ENCODE measurements around the gene RNASE11.
"Not testable (repeated sequence)": the region's sequence is repeated elsewhere in the genome, so short reads cannot be mapped to it uniquely, and the experiment has no call there.

Gene RNASE11

DNA sequence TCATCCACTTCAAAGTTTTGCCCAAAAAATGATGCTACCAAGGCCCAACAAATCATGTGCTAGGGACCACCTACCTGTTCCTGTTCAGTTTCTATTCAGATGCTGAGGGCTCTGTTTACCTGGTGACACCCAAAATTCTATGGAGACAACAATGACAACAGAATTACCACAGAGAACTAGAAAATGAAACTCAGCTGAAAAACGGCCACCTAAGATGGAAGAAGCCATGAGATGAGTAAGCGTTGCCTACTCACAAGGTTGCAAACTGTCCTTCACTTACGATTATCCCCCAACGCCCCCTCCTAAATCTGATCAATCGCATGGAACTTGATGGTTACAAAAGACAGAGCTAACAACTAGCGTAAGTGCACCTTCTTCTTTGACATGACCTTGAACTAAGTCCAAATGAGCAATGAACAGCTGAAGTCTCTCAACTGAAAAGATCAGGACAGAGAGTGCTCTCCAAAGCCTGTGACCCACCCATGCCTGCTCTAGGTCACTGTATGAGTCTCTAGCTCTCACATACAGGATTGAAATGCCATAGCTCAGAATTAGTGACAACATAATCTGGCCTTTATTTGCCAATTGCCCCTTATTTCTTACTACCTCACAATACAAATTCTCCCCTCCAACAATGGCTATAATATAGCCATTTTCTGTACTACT is at the start of gene RNASE11:
Gene RNASE11, minus strand, starts transcription at position 513 of the 666 bp plus-strand sequence.
- no peak for DNase-seq (ENCODE audit: low read depth, low spot score)

DNA sequence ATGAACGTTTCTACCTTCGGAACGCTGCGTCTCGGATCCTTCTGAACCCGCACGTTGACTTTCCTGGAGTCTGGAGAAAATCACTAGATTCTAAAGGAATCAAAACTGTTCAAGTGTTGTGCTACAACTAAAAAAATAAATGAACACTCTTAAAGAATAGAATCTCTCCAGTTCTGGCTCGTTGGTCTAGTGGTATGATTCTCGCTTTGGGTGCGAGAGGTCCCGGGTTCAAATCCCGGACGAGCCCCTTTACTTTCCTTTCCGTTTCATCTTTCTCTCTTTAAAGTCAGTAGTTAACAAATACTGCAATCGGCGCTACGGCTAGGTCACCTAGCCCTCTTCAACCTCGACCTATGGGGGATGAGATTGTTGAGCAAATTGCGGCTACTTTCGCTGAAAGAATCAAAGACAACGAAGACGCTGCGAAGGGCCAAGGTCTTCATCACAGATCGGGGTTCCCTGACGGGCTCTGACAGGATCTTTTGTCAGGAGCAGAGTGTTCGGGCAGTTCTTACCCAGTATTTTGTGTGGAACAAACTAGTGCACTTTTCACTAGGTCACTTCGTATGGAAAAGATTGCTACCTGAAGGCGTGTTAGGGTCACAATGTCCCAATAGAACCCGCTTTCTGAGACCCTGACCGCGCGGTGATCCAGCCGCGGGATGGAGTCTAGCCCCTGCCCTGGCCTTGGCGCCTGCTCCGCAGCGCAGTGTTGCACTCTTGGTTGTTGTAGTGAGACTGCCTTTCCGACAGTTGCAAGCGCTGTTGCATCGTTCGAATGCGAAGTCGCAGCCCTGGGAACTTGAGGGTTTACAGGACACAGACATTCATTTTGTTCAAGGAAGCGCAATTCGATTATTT is 45.3 kb upstream of the RNASE11 start:
- no peak for DNase-seq (ENCODE audit: low read depth, low spot score)
- H3K27ac ChIP-seq = no peak overlapping the region

More for the DNA sequence above, at the start of gene RNASE11:
- no peak within 1 kb of the TSS for H3K27ac ChIP-seq

DNA sequence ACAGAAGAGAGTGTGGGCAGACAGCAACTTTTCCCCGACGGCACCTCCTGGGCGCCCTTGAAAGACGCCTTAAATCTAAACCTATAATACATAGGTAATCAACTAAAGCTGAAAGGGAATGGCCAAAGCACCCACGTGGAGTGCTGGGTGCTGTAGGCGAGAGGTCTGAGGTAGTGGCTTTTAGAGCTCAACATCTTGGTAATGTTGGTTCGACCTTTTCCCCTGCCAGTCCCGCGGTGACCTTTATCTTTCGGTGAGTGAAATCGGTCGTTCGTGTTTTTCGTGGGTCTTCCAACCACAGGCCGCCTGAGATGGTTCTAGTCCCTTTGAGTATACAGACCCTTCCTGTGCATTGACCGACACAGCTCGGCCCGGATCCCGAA is 44.6 kb upstream of the RNASE11 start:
- no peak for DNase-seq (ENCODE audit: low read depth, low spot score)
- no peak overlapping the region for H3K27ac ChIP-seq

DNA sequence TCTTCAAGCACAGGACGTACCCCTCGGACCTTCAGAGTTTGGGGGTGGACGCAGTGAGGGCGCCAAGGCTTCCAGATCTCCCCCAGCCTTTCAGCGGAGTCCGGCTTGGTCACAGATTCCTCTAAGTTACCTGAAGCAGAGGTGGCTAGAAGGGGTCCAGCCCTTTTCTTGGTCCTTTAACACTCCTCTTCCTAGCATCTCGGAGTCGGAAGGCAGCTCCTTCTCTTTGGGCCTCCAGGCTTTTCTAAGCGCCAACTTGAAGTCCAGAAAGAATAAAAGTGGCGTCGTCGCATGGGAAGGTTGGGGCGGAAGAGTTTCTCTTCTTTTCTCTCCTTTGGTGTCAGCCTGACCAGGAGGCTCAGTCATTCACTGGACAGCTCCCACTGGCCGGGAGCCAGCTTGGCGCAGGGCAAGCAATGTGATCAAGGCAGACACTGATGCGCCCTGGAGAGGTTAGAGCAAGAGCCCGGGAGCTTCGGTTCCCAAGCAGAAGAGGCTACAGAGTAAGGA is 44.1 kb upstream of the RNASE11 start:
- DNase-seq (ENCODE audit: low read depth, low spot score) = no peak

DNA sequence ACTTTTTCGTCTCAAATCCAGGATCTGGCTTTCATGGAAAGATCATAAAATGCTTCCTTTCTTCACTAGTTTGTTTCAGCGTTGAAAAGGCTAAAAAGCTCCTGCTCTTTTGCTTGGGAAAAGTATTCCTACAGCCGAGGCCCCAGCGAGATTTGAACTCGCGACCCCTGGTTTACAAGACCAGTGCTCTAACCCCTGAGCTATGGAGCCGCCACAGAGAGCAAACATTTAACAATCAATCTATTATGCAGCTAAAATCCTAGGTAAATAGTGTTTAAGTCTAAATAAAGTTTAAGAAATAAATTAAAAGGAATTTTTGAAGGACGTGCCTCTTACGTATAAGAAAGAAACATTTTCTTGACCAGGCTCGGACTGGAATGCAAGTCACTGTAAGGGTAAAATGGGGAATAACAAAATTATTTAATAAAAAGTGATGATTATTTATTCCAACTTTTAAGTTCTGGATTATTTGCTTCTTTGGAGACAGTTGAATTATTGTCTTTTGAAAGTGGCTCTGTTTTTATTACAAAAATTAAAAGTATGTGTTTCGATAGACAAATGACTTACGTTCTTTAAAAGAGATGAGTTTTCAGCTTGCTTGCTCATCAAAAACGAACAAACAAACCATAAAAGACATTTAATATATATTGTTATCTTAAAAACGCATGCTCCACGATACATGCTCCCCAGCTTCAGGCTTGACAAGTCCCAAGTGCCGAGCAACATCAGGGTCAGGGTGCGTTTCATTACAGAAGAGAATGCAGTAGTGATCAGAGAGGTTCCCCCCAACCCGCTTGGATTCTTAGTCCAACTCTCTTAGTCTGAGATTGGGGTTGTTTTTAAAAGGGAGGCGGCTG is 43.5 kb upstream of the RNASE11 start:
- H3K27ac ChIP-seq = peak overlapping the region; percentile 20
- DNase-seq (ENCODE audit: low read depth, low spot score) = no peak

More for the DNA sequence above, 44.1 kb upstream of the RNASE11 start:
- no peak overlapping the region for H3K27ac ChIP-seq

DNA sequence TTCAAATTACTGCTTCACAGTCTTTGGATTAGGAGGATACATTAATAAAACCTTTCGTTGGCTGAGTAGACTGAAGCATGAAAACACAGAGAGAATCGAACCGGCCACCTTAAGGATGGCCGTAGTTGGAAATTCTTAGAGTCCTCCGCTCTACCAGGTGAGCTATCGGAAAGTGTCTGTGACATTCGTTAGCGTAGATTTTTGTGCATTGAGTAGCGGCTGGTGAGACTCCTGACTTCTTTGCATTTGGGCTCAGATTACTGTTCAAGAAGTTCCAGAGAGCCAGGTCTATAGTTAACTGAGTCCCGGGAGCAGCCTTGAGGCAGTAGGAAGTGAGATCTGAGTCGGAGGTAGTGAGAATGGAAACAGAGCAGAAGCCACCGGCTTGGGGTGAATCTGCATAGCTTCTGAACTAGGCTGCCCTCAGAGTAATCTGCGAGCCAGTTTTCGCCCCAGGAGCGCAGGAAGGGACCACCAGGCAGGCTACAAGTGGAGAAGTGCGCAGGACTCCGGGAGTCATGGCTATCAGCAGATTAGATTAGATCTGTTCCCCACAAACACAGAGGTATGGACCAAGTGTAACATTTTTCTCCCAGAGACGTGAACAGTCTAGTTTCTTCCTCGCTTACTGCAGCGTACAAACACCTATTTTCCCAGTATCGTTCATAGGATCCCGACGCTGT is 42.7 kb upstream of the RNASE11 start:
- DNase-seq (ENCODE audit: low read depth, low spot score) = no peak
- peak overlapping the region; percentile 20 for H3K27ac ChIP-seq

DNA sequence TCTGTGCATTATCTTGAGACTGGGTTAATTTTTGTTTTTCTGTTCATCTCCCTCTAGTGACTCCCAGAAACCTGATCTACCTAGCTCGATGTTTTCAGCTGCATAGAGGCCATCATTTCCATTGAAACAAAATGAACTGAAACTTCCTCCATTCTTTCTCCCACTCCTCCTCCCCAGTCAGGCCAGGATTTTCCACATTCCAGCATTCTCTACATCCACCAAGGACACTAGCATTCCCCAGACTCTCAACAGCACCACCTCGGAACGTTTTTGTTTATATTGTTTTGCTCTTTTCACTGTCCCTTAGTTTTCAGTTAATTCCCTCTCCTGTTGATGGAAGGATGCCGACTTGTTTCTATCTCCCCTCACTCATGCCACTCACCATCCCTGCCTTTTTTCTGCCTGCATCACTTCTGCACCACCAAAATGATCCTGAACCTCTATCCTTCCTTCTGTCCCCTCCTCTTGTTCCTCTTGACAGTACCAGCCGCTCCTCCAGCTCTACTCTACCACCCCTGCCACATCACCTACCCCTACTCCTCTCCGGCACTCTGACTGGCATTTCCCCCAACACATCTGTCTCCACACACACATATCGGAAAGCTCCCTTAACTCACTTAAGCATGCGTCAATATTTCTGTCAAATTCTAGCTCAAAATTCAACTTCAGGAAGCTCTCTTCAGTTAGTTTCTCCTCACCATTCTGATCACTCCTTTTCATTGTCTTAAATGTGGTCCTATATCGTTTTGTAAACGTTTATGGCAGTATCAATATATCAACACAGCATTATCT is 40.5 kb upstream of the RNASE11 start:
- peak overlapping the region; percentile 26 for H3K27ac ChIP-seq
- DNase-seq (ENCODE audit: low read depth, low spot score) = no peak

DNA sequence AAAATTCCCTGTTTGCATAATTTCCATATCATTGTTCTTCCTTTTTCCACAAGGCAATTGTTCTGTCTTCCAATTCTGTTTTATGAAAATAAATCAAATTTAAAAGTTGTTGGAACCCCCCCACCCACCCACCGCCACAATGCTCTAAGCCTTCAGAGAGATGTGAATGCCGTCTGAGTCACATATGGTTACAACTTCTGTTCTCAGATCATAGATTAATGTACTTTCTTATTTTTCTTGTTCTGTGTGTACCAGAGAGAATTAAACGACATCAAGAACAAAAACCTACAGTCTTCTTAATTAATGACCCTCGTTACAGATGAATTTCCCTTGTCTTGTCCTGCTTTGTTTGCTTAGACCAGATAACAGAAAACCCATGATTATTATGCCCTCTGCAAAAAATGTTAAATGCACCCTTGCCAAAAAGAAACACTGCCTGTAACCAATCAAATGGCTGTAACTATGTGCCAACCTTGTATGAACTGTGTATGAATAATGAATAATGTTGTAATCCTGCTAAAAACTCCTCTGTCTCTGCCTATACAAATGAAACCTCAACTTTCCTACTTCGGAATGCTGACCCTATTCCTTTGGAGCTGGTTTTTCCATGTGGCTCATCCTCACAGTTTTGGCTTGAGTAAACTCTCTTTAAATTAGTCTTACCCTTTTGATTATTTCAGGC is 39.7 kb upstream of the RNASE11 start:
- no peak for DNase-seq (ENCODE audit: low read depth, low spot score)
- peak overlapping the region; percentile 26 for H3K27ac ChIP-seq

DNA sequence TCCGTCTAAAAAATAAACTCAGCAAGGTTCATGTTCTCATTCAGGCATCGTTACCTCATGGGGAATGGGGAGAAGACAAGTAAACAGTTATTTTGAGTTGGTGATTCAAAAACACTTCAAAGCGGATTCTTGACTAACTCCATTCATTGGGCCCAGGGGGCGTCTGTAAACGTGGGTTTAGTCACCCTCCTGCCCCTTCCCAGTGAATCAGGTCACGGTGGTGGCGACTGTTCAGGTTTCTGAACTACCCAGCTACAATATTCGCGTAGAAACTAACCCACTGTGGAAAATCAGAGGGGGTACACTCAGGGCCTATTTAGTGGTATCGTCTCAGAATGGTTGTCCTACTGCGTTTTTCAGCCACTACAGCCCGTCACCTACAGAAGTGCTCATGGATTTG is 38.5 kb upstream of the RNASE11 start:
- DNase-seq (ENCODE audit: low read depth, low spot score) = no peak

DNA sequence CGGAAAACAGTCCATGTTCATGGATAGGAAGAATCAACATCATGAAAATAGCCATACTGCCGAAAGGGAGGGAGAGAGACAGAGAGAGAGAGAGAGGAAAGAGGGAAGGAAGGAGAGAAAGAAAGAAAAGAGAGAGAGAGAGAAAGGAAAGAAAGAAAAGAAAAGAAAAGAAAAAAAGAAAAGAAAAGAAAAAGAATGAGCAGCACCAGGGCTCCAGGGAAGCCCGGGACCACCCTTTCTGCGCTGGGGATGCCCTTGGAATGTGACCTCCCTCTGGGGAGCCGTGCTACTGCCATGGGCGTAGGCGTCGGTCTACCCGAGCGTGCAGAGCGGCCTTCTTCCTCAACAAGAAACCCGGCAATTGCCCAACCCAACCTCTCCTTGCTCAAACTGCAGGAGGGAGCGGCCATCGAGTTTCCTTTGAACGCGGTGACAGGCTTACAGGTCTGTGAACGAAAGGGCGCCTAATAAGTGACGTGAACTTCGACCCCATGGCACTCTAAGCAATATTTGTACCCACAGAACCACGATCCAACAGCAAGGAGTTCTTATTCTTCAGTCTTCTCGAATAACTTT is 36.8 kb upstream of the RNASE11 start:
- DNase-seq (ENCODE audit: low read depth, low spot score) = peak; percentile 48
- H3K27ac ChIP-seq = peak overlapping the region; percentile 39

More for the DNA sequence above, 38.5 kb upstream of the RNASE11 start:
- no peak overlapping the region for H3K27ac ChIP-seq

DNA sequence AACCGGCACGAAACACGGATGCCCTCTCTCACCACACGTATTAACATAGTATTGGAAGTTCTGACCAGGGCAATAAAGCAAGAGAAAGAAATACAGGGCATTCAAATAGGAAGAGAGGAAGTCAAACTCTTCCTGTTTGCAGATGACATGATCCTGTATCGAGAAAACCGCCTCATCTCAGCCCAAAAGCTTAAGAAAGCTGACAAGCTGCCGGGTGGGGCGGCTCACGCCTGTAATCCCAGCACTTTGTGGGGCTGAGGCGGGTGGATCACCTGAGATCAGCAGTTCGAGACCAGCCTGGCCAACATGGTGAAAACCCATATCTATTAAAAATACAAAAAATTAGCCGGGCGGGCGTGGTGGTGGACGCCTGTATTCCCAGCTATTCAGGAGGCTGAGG is 36.0 kb upstream of the RNASE11 start:
- no peak for DNase-seq (ENCODE audit: low read depth, low spot score)
- no peak overlapping the region for H3K27ac ChIP-seq

DNA sequence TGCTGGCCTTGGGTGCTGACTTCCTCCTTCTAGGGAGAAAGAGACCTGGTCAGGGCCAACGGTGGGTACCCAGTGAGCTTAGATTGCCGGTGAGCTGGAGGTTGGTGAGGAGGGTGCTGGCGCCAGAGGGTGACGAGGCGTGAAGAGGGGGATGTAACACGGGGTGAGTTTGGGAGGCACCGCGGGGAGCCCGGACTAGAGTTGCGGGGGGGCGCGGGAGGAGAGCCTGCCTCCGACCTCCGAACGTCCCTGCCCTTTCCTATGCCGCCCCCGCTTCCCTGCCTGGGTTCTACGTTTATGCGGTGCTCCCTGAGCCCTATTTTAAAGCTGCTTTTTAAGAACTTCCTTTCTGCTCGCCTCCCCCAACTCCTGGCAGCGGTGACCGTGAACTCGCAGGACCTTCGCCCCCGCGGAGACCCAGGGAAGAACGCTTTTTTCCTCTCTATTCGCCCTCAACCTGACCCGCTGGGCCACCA is 35.1 kb upstream of the RNASE11 start:
- DNase-seq (ENCODE audit: low read depth, low spot score) = no peak
- H3K27ac ChIP-seq = no peak overlapping the region

DNA sequence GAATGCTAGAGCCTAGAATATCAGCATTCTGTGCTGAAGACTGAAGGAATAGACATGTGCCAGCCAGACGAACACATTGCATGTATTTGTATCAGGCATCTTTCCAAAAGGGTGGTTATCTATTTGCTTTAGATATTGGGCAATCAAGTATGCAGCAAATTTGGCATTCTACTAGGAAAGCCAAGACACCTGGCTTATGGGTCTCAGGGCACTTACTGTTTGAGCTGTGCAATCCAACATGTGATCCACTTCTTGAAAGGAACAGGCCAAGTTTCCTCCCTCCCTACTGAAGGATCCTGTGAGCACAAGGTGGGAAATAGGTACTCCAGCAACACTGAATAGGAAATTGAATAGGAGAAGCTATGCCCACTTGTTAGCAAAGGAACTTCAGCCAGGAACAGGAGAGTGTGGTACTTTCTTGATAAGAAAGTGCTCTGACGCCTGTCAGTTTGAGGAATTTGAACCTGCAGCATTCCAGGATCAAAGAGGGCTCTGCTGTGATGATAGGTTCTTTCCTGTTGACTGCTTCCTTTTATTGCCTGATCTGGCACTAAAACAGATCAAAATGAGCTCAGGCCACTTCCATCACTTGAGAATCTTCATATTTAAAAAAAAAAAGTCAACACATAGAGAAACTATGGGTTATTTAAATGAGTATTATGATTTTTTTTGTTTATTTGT is 33.1 kb upstream of the RNASE11 start:
- DNase-seq (ENCODE audit: low read depth, low spot score) = no peak
- H3K27ac ChIP-seq = no peak overlapping the region

DNA sequence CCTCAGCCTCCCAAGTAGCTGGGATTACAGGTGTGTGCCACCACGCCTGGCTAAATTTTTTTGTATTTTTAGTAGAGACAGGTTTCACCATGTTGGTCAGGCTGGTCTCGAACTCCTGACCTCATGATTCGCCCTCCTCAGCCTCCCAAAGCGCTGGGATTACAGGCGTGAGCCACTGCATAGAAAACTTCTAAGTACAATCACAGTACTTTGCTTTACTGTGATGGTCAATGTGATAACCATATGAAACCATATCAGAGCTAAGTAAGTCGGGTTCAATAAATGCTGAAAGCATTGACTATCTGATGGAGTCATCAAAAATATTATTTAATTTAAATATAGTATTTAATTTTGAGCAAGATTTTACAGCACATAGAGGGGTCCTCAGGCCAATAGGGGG is 31.9 kb upstream of the RNASE11 start:
- H3K27ac ChIP-seq; DNase-seq (ENCODE audit: low read depth, low spot score): not testable (repeated sequence)

DNA sequence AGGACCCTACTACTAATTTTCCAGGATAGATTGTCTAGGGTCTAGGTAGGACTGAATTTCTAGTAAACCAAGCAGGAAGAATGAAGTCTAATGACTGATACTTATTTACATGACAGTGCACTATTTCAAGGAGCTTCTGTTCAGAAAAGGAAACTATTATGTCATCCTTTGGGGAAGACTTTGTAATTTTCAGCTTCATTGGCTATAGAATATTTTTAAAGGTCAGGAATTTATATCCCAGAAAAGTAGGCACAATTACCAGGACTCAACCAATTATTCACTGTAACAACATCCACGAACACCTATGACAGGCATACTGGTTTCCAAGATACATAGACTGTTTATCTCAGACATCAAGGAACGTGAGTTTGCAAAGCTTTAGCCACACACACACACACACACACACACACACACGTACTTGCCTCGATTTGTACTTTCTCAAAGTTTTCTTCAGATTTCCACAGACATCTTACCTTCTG is 30.5 kb upstream of the RNASE11 start:
- no peak for DNase-seq (ENCODE audit: low read depth, low spot score)
- H3K27ac ChIP-seq = no peak overlapping the region

DNA sequence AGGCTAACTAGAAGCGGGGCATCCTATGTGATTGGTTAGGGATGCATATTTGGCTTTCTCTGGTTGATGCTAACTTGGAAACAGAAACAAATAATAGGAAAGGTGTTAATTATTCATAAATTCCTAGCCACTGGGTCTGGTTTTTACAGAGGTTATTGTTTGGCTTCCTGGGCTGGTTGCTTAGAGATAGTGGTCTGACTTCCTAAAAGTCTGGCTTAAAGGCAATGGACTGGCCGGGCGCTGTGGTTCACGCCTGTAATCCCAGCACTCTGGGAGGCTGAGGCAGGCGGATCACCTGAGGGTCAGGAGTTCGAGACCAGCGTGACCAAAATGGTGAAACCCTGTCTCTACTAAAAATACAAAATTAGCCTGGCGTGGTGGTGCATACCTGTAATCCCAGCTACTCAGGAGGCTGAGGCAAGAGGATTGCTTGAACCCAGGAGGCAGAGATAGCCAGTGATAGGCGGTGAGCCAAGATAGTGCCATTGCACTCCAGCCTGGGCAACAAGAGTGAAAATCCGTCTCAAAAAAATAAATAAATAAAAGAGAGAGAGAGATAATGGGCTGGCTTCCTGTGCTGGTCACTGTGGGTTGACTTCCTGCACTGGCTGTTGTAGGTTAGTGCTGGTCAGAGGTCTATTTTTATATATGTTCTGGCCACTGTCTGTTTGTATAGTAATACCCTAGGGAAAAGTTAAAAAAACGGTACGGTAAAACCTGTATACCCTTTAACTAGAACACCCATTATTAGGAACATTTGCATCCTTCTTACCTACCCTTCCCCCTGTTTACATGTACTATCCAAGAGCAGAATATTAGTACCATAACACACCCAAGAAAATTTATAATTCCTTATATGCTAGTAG is 29.6 kb upstream of the RNASE11 start:
- no peak for DNase-seq (ENCODE audit: low read depth, low spot score)
- H3K27ac ChIP-seq = no peak overlapping the region

Data from epithelial cell of prostate (primary cell).